B cell (primary cell): ENCODE data around the gene NT5M. TPM values are rescaled to one million over a fixed set of nuclear protein-coding genes. Genes with fewer than 3 reads are reported as not detected.

Experiments
- ATAC-seq: fragments of 200-7000 bp; cut with Tn5 transposase; one replicate; pipeline ENCODE4 v1.10.0; 2021; ENCODE audit warnings: low read depth, mild to moderate bottlenecking, moderate number of reproducible peaks, moderate library complexity
- CTCF ChIA-PET: fragments of 350-600 bp; sonication (Branson Sonifier 250); formaldehyde crosslinking; loops from one replicate; lab custom pipeline; 2021; ENCODE audit warnings: antibody characterized with exemption, inconsistent platforms; lab: Charles Lee
- POLR2A ChIA-PET: fragments of 350-600 bp; sonication (Branson Sonifier 250); formaldehyde crosslinking; loops from one replicate; lab custom pipeline; 2021; ENCODE audit warnings: antibody characterized with exemption; lab: Charles Lee
- DNase-seq: peaks from one replicate; pipeline ENCODE4 v3.0.0; 2013
- H2AFZ ChIP-seq: 2 replicates; pipeline ENCODE4 v1.6.1; 2012; ENCODE audit warnings: mild to moderate bottlenecking, low read depth, low read length; ENCODE audit not compliant: insufficient read depth, poor library complexity, severe bottlenecking
- H3K27ac ChIP-seq, 2 donors: 1 replicate in 1 of 2; 2 replicates in 1 of 2; pipeline ENCODE4 v1.5.1; 2012 to 2013; ENCODE audit warnings: low read length in 2 of 2, mild to moderate bottlenecking in 2 of 2, moderate library complexity in 1 of 2
- H3K27me3 ChIP-seq, 4 experiments: fragments of 200-600 bp in 1 of 4; sonication (generic) in 1 of 4; replicated peaks in 1 of 4; 1 replicate in 2 of 4; 2 replicates in 2 of 4; pipeline versions ENCODE4 v1.6.1 to v1.7.0; 2013 to 2016; ENCODE audit warnings: low read length in 3 of 4, mild to moderate bottlenecking in 2 of 4, mixed read lengths in 1 of 4, moderate library complexity in 1 of 4; ENCODE audit not compliant: insufficient read depth in 4 of 4, control insufficient read depth in 3 of 4; ENCODE audit errors: control extremely low read depth in 1 of 4
- H3K36me3 ChIP-seq, 2 experiments: replicated peaks in 1 of 2; 1 replicate in 1 of 2; 2 replicates in 1 of 2; pipeline versions ENCODE4 v1.6.1 to v1.7.1; 2013; ENCODE audit warnings: low read length in 1 of 2; ENCODE audit not compliant: insufficient read depth in 2 of 2, control insufficient read depth in 1 of 2; ENCODE audit errors: control extremely low read depth in 1 of 2, extremely low read depth in 1 of 2
- H3K4me1 ChIP-seq, 2 donors: fragments of 200-600 bp in 1 of 2; sonication (generic) in 1 of 2; 1 replicate in 1 of 2; 2 replicates in 1 of 2; pipeline versions ENCODE4 v1.5.1 to v1.6.1; 2013 to 2017; ENCODE audit warnings: low read length in 2 of 2; ENCODE audit not compliant: control insufficient read depth in 2 of 2, insufficient read depth in 2 of 2
- H3K4me2 ChIP-seq: replicated peaks from 2 replicates; pipeline ENCODE3; 2012; ENCODE audit warnings: mild to moderate bottlenecking, low read depth, low read length; ENCODE audit not compliant: poor library complexity, severe bottlenecking
- H3K4me3 ChIP-seq, 5 experiments: fragments of 200-600 bp in 1 of 5; sonication (generic) in 1 of 5; 1 replicate in 3 of 5; 2 replicates in 2 of 5; pipeline versions ENCODE4 v1.5.1 to v1.7.0; 2011 to 2016; ENCODE audit warnings: low read length in 4 of 5, mild to moderate bottlenecking in 4 of 5, low read depth in 2 of 5, control low read depth in 1 of 5, moderate library complexity in 1 of 5; ENCODE audit not compliant: insufficient read depth in 1 of 5; ENCODE audit errors: control extremely low read depth in 1 of 5, extremely low read depth in 1 of 5
- H3K79me2 ChIP-seq: fragments of 200-600 bp; sonication (generic); one replicate; pipeline ENCODE4 v1.6.0; 2016; ENCODE audit warnings: low read length; ENCODE audit not compliant: control insufficient read depth, insufficient read depth
- H3K9ac ChIP-seq: fragments of 200-600 bp; sonication (generic); 2 replicates; pipeline ENCODE4 v1.6.1; 2017; ENCODE audit warnings: mild to moderate bottlenecking, low read length, moderate library complexity
- H3K9me3 ChIP-seq, 3 donors: one replicate each; pipeline versions ENCODE4 v1.6.1 to v1.7.1; 2013; ENCODE audit warnings: low read length in 2 of 3; ENCODE audit not compliant: control insufficient read depth in 2 of 3, insufficient read depth in 1 of 3; ENCODE audit errors: control extremely low read depth in 1 of 3
- H4K20me1 ChIP-seq: 2 replicates; pipeline ENCODE4 v1.6.0; 2012; ENCODE audit warnings: mild to moderate bottlenecking, low read length; ENCODE audit not compliant: insufficient read depth, control insufficient read depth, poor library complexity, severe bottlenecking
- H3K27ac Mint-ChIP-seq: one replicate; pipeline ENCODE4 v1.8.0; 2021; ENCODE audit warnings: mixed read lengths
- H3K27me3 Mint-ChIP-seq: one replicate; pipeline ENCODE4 v1.8.0; 2021; ENCODE audit warnings: mixed read lengths
- H3K4me1 Mint-ChIP-seq: one replicate; pipeline ENCODE4 v1.8.0; 2021; ENCODE audit warnings: mixed read lengths
- H3K4me3 Mint-ChIP-seq: one replicate; pipeline ENCODE4 v1.8.0; 2021; ENCODE audit warnings: mixed read lengths
- H3K9me3 Mint-ChIP-seq: one replicate; pipeline ENCODE4 v1.8.0; 2022; ENCODE audit warnings: mixed read lengths; ENCODE audit not compliant: insufficient read depth
- CTCF ChIP-seq: fragments of 200-600 bp; IDR thresholded peaks from one replicate; pipeline ENCODE4 v1.8.0; 2022; ENCODE audit warnings: antibody characterized with exemption, mild to moderate bottlenecking
- EZH2 ChIP-seq: IDR thresholded peaks from 2 replicates; pipeline ENCODE4 v1.6.1; 2012; ENCODE audit warnings: borderline replicate concordance, low read depth, mild to moderate bottlenecking, moderate library complexity, low read length; ENCODE audit not compliant: insufficient read depth, poor library complexity, severe bottlenecking
- WGBS: methylation state at CpG from one replicate; pipeline ENCODE4 v1.1.5; 2013; ENCODE audit warnings: missing lambda C conversion rate; ENCODE audit not compliant: insufficient coverage; 5-methylcytosine and 5-hydroxymethylcytosine counted together
- intact Hi-C: fragments of 100-400 bp; cut with micrococcal nuclease; formaldehyde crosslinking; loops from one replicate; pipeline ENCODE4 v1.10.0; 2022
- polyA plus RNA-seq: library from polyadenylated mRNA; depleted of rRNA; stranded (reverse); fragments of >200 nt; gene quantifications from 2 replicates; pipeline ENCODE4 v1.2.3, GENCODE V29; 2012
- total RNA-seq, 2 donors: library from RNA; stranded (reverse); fragments of 120-200 nt in 1 of 2; gene quantifications; 1 replicate in 1 of 2; 2 replicates in 1 of 2; pipeline versions ENCODE4 v1.2.3 to v1.2.4, GENCODE V29; 2013 to 2022

NT5M gene
- total and polyA plus RNA-seq, 2 donors (not counting 1 experiment from before 2014, with no cell fraction given): 0.40 to 0.47 TPM

DNA sequence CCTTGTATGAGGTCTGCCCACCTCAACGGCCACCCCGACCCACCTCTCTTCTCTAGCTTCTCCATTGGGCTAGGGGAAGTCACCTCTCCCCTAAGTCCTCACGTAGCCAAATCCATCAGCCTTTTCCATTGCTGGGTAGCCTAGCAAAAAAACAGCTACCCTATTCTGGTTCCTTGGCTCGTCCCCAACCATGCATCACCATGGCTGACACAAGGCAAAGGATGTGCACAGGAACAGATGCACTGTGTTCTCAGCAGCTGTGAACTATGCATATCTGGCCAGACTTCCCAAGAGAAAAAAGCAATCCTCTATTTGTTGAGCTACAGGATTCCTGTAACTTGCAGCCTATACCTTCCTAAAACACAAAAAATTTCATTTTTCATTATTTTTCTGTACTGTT lies 44.2 kb upstream of the NT5M start:
- Histone ChIP-seq H3K9ac (no peak overlapping the region), H3K4me2 (no peak overlapping the region), H3K4me1 (no peaks in the 10 kb centered on the region), H4K20me1 (no peaks in the 10 kb centered on the region), H3K27me3 (no peaks in the 10 kb centered on the region), H3K4me3 (no peak overlapping the region), H3K79me2 (no peaks in the 10 kb centered on the region), H3K36me3 (peaks cover under 1 to 60% of the 10 kb centered on the region in 2 experiments), H2AFZ (no peak overlapping the region), H3K9me3 (no peaks in the 10 kb centered on the region), H3K27ac (no peak overlapping the region)
- H3K4me1 Mint-ChIP-seq: no peaks in the 10 kb centered on the region
- ATAC-seq: no peak
- H3K9me3 Mint-ChIP-seq: no peaks in the 10 kb centered on the region
- POLR2A ChIA-PET: no interaction called here
- CTCF ChIA-PET: no interaction called here
- H3K4me3 Mint-ChIP-seq: no peak overlapping the region
- no peaks in the 10 kb centered on the region for H3K27me3 Mint-ChIP-seq
- 100% methylated on average over 4 of the region's 4 CpGs for WGBS
- DNase-seq: no peak
- intact Hi-C loops: no loop called here
- H3K27ac Mint-ChIP-seq: no peak overlapping the region
- TF ChIP-seq EZH2 (no peak), CTCF (no peak)

DNA sequence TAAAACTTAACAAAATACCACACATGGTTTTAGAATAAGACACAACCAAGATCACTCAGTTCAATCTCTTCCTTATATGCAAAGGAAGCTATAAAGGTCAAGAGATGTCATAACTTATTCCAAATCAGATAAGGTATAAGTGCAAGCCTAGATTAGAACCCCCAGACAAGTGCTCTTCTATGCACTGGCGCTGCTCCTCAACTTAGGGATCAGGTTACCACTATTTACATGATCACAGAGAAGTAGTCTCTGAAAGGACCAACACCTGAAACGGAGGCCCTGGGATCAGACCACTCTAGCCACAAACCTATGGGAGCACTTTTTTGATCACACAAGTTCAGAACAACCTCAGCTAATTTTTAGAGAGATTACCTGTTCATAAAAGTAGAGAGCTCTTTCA lies 38.7 kb upstream of the NT5M start:
- DNase-seq (no peak), ATAC-seq (no peak)
- peaks cover 6 to 65% of the 10 kb centered on the region in 2 experiments for H3K36me3 ChIP-seq
- H3K4me1 Mint-ChIP-seq: no peaks in the 10 kb centered on the region
- H3K4me1 ChIP-seq: no peaks in the 10 kb centered on the region
- no peak overlapping the region for H3K27ac Mint-ChIP-seq
- 100% methylated on average over 1 of the region's 2 CpGs for WGBS
- no peak for TF ChIP-seq EZH2
- no peak for TF ChIP-seq CTCF
- no peak overlapping the region for H3K27ac ChIP-seq
- H3K4me2 ChIP-seq: no peak overlapping the region
- no peaks in the 10 kb centered on the region for H3K79me2 ChIP-seq
- H3K27me3 ChIP-seq: no peaks in the 10 kb centered on the region
- H3K4me3 ChIP-seq: no peak overlapping the region
- intact Hi-C loops: no loop called here
- H4K20me1 ChIP-seq: peaks cover 8% of the 10 kb centered on the region
- no peaks in the 10 kb centered on the region for H3K9me3 Mint-ChIP-seq
- H2AFZ ChIP-seq: no peak overlapping the region
- no peaks in the 10 kb centered on the region for H3K27me3 Mint-ChIP-seq
- no peak overlapping the region for H3K4me3 Mint-ChIP-seq
- no peaks in the 10 kb centered on the region for H3K9me3 ChIP-seq
- POLR2A ChIA-PET: no interaction called here
- CTCF ChIA-PET: interaction anchor here (0.7 kb wide), 1 partner anchor 203 kb away, joined by 3 read pairs; no protein-coding TSS in a partner anchor
- no peak overlapping the region for H3K9ac ChIP-seq
